AG09309 (cell line): Measurements from ENCODE around the gene DEAF1.

ENCODE experiments used
- DNase-seq: peaks from one replicate; pipeline ENCODE4 v3.0.0-alpha.2; 2010; ENCODE audit warnings: low read depth
- H3K4me3 ChIP-seq: 2 replicates; pipeline ENCODE4 v1.5.1; 2011; ENCODE audit warnings: mild to moderate bottlenecking, low read depth, low read length, moderate library complexity; ENCODE audit not compliant: control insufficient read depth
- CTCF ChIP-seq: IDR thresholded peaks from 2 replicates; pipeline ENCODE4 v1.5.1; 2011; ENCODE audit warnings: mild to moderate bottlenecking, low read depth, low read length, inconsistent platforms; ENCODE audit not compliant: insufficient read depth, control insufficient read depth; ENCODE audit errors: missing control alignments

Gene DEAF1

GRCh38 chr11:643849-644738 lies 50.9 kb downstream of the DEAF1 start:
- no peak overlapping the region for H3K4me3 ChIP-seq
- no peak for DNase-seq
- TF ChIP-seq CTCF, result no peak

GRCh38 chr11:643366-643765 lies 51.7 kb downstream of the DEAF1 start:
- no peak for TF ChIP-seq CTCF
- no peak for DNase-seq
- no peak overlapping the region for H3K4me3 ChIP-seq

- no peak for TF ChIP-seq CTCF
- H3K4me3 ChIP-seq, result no peak overlapping the region
- DNase-seq, result no peak
These were observed 53.1 kb downstream of the DEAF1 start for GRCh38 chr11:641806-642370.

- H3K4me3 ChIP-seq, result no peak overlapping the region
- no peak for TF ChIP-seq CTCF
- no peak for DNase-seq
These were observed 54.9 kb downstream of the DEAF1 start for GRCh38 chr11:640021-640706.

GRCh38 chr11:639332-639955 lies 55.6 kb downstream of the DEAF1 start:
- no peak for TF ChIP-seq CTCF
- no peak for DNase-seq
- no peak overlapping the region for H3K4me3 ChIP-seq

- TF ChIP-seq CTCF, result no peak
- DNase-seq, result no peak
- H3K4me3 ChIP-seq, result no peak overlapping the region
These were observed 56.2 kb downstream of the DEAF1 start for GRCh38 chr11:638631-639331.
